K562 (cell line): ENCODE results near the gene TTC9B. TPM values are rescaled to one million over a fixed set of nuclear protein-coding genes. Genes with fewer than 3 reads are reported as not detected.

ENCODE experiments used
- ATAC-seq: fragments of 200-7000 bp; cut with Tn5 transposase; 3 replicates; pipeline ENCODE4 v1.9.1; 2020; ENCODE audit warnings: moderate library complexity
- BruUV-seq: library from RNA; stranded (reverse); fragments of 400-500 nt; replicated peaks from 2 replicates; lab custom pipeline; 2021; lab: Mats Ljungman, UMichigan
- CTCF ChIA-PET: fragments of 300-600 bp; formaldehyde crosslinking; extraction: SDS; loops from one replicate; lab custom pipeline; 2021; ENCODE audit warnings: low intra/inter-chr PET ratio; lab: Yijun Ruan, JAX
- POLR2A ChIA-PET: fragments of 300-600, 350-650 bp; sonication (Branson Sonifier 250); formaldehyde crosslinking; extraction: SDS; loops from one replicate; lab custom pipeline; 2021; ENCODE audit warnings: antibody characterized with exemption, inconsistent platforms; lab: Yijun Ruan, JAX
- DNase-seq, 4 experiments: peaks; one replicate each; pipeline versions ENCODE4 v3.0.0 to v3.0.0-alpha.2; 2011 to 2018; ENCODE audit warnings: low spot score in 3 of 4, mixed read lengths in 3 of 4; ENCODE audit errors: extremely low read depth in 1 of 4
- FAIRE-seq: peaks from 2 replicates; lab custom pipeline; 2011; peaks lifted over from hg19 to GRCh38; lab: Jason Lieb, UNC
- H2AFZ ChIP-seq: 2 replicates; pipeline ENCODE4 v1.6.0; 2011; ENCODE audit warnings: low read depth, low read length, control low read depth, inconsistent platforms
- H3K27ac ChIP-seq: fragments of 200-600 bp; 3 replicates; pipeline ENCODE4 v1.8.0; 2011; ENCODE audit warnings: low read depth, mild to moderate bottlenecking, control low read depth, inconsistent platforms, low read length, moderate library complexity, mixed read lengths; ENCODE audit errors: extremely low read depth
- H3K27me3 ChIP-seq, 2 experiments: fragments of 300-600 bp in 1 of 2; 2 replicates in 1 of 2; 3 replicates in 1 of 2; pipeline versions ENCODE4 v1.6.0 to v1.8.0; 2011; ENCODE audit warnings: inconsistent platforms in 2 of 2, low read length in 2 of 2, mild to moderate bottlenecking in 1 of 2, mixed read lengths in 1 of 2, moderate library complexity in 1 of 2; ENCODE audit not compliant: control insufficient read depth in 2 of 2, insufficient read depth in 2 of 2
- H3K36me3 ChIP-seq: fragments of 300-600 bp; 3 replicates; pipeline ENCODE4 v1.8.0; 2011; ENCODE audit warnings: mild to moderate bottlenecking, low read length, inconsistent platforms; ENCODE audit not compliant: control insufficient read depth, insufficient read depth
- H3K4me1 ChIP-seq, 2 experiments: fragments of 200-600 bp in 1 of 2; replicated peaks in 1 of 2; 2 replicates in 1 of 2; 3 replicates in 1 of 2; pipeline versions ENCODE4 v1.5.1 to v1.8.0; 2011; ENCODE audit warnings: inconsistent platforms in 2 of 2, low read length in 2 of 2, mild to moderate bottlenecking in 1 of 2, mixed read lengths in 1 of 2, moderate library complexity in 1 of 2; ENCODE audit not compliant: control insufficient read depth in 2 of 2, insufficient read depth in 2 of 2
- H3K4me2 ChIP-seq: 2 replicates; pipeline ENCODE4 v1.6.1; 2011; ENCODE audit warnings: low read length, control low read depth, inconsistent platforms, mixed read lengths; ENCODE audit not compliant: insufficient read depth
- H3K4me3 ChIP-seq: fragments of 200-600 bp; sonication (generic), shearing (Covaris generic); 2 replicates; pipeline ENCODE4 v1.5.1; 2016; ENCODE audit warnings: control low read depth, inconsistent platforms
- H3K79me2 ChIP-seq: fragments of 200-600 bp; 3 replicates; pipeline ENCODE4 v1.8.0; 2011; ENCODE audit warnings: low read length, inconsistent platforms; ENCODE audit not compliant: control insufficient read depth, insufficient read depth
- H3K9ac ChIP-seq, 2 experiments: 2 replicates each; pipeline versions ENCODE4 v1.6.0 to v1.6.1; 2011; ENCODE audit warnings: low read depth in 2 of 2, low read length in 2 of 2, control low read depth in 1 of 2, inconsistent platforms in 1 of 2, mild to moderate bottlenecking in 1 of 2, mixed read lengths in 1 of 2; ENCODE audit not compliant: insufficient read depth in 1 of 2
- H3K9me1 ChIP-seq: one replicate; pipeline ENCODE4 v1.6.0; 2011; ENCODE audit warnings: inconsistent platforms, mild to moderate bottlenecking, low read length, moderate library complexity; ENCODE audit not compliant: control insufficient read depth, insufficient read depth
- H3K9me3 ChIP-seq: replicated peaks from 2 replicates; pipeline ENCODE4 v1.5.1; 2011; ENCODE audit warnings: low read depth, low read length, inconsistent platforms; ENCODE audit not compliant: control insufficient read depth, insufficient read depth
- H4K20me1 ChIP-seq: replicated peaks from 2 replicates; pipeline ENCODE4 v1.6.1; 2011; ENCODE audit warnings: low read length, inconsistent platforms, mixed read lengths; ENCODE audit not compliant: control insufficient read depth, insufficient read depth
- GABPA ChIP-seq: fragments of 200-800 bp; sonication (Bioruptor generic); conservative IDR thresholded peaks from 2 replicates; pipeline ENCODE4 v1.6.1; 2016; ENCODE audit warnings: low read depth, missing genetic modification characterization, missing compliant biosample characterization
- MAZ ChIP-seq, 2 experiments: fragments of 450-650 bp in 1 of 2; sonication (generic) in 1 of 2; formaldehyde crosslinking; IDR thresholded peaks in 1 of 2; conservative IDR thresholded peaks in 1 of 2; 2 replicates each; pipeline versions ENCODE4 v1.4.0 to v1.5.0; 2020; ENCODE audit warnings: mild to moderate bottlenecking in 1 of 2, missing genetic modification reagents in 1 of 2
- MITF ChIP-seq: IDR thresholded peaks from 2 replicates; pipeline ENCODE4 v1.6.1; 2014; ENCODE audit warnings: antibody characterized with exemption
- MNT ChIP-seq, 2 experiments: fragments of 450-650 bp; conservative IDR thresholded peaks; 2 replicates each; pipeline ENCODE4 v1.6.1; 2017; ENCODE audit warnings: mild to moderate bottlenecking in 2 of 2, moderate library complexity in 2 of 2
- PHF8 ChIP-seq: fragments of 200-600 bp; sonication (generic); IDR thresholded peaks from 2 replicates; pipeline ENCODE4 v1.6.1; 2012; ENCODE audit warnings: mixed run types, mild to moderate bottlenecking, inconsistent platforms, low read length, moderate library complexity, borderline replicate concordance
- RB1 ChIP-seq: fragments of 450-650 bp; IDR thresholded peaks from 2 replicates; pipeline ENCODE4 v1.6.1; 2017; ENCODE audit warnings: low read depth, mild to moderate bottlenecking
- SP1 ChIP-seq: sonication (generic); formaldehyde crosslinking; IDR thresholded peaks from 2 replicates; pipeline ENCODE4 v1.8.1; 2022; ENCODE audit warnings: mild to moderate bottlenecking, missing genetic modification reagents
- ZNF12 ChIP-seq: sonication (generic); formaldehyde crosslinking; IDR thresholded peaks from 2 replicates; pipeline ENCODE4 v1.4.0; 2020; ENCODE audit warnings: mild to moderate bottlenecking, missing genetic modification reagents
- ZNF507 ChIP-seq: conservative IDR thresholded peaks from 2 replicates; pipeline ENCODE4 v1.6.1; 2017; ENCODE audit warnings: missing genetic modification characterization, missing compliant biosample characterization
- ZNF512 ChIP-seq: IDR thresholded peaks from 2 replicates; pipeline ENCODE4 v1.6.1; 2016; ENCODE audit warnings: missing genetic modification characterization, missing compliant biosample characterization
- WGBS: fragments of 100-300 bp; shearing (Covaris generic); methylation state at CpG from one replicate; pipeline ENCODE4 v1.1.6; 2016; ENCODE audit warnings: low coverage, mixed read lengths; ENCODE audit not compliant: insufficient coverage; ENCODE audit errors: missing lambda C conversion rate; 5-methylcytosine and 5-hydroxymethylcytosine counted together
- in situ Hi-C: fragments of 300-500 bp; cut with MboI; formaldehyde crosslinking; loops from 4 replicates; pipeline ENCODE4 v1.15.0; 2018; ENCODE audit warnings: inconsistent platforms, mixed read lengths
- intact Hi-C: fragments of 100-400 bp; cut with micrococcal nuclease; formaldehyde crosslinking; loops from 2 replicates; pipeline ENCODE4 v1.14.2; 2022
- polyA plus RNA-seq, 8 experiments: library from polyadenylated mRNA; depleted of rRNA in 4 of 8; stranded (reverse) in 5 of 8; unstranded in 3 of 8; fragments of >200 nt; fragmentation: Nextera tagmentation in 2 of 8; fragmentation: Illumina TruSeq in 1 of 8; extraction: Ambion mirVana in 2 of 8; extraction: Trizol in 1 of 8; gene quantifications; 2 replicates each; pipeline versions ENCODE4 v1.2.1 to v1.2.3, GENCODE V29; 2011 to 2014; ENCODE audit warnings: inconsistent platforms in 1 of 8, missing spikeins in 1 of 8
- total RNA-seq, 7 experiments: library from RNA; depleted of rRNA in 6 of 7; stranded (reverse); fragments of >200 nt in 6 of 7; fragmentation: Illumina TruSeq in 2 of 7; extraction: Trizol in 2 of 7; gene quantifications; 2 replicates each; pipeline versions ENCODE4 v1.2.1 to v1.2.3, GENCODE V29; 2011 to 2021; ENCODE audit warnings: low replicate concordance in 1 of 7
- TF ChIP-seq, protein P1 (sequence below): sonication (generic); formaldehyde crosslinking; IDR thresholded peaks from 2 replicates; pipeline ENCODE4 v1.8.1; 2023; ENCODE audit warnings: mild to moderate bottlenecking, missing genetic modification reagents

TTC9B gene
- total and polyA plus RNA-seq, 9 of the 15 experiments (the other 6 are each of a cell fraction or from before 2014, with no cell fraction given), result 0.06 to 0.14 TPM; not detected in 7

DNA sequence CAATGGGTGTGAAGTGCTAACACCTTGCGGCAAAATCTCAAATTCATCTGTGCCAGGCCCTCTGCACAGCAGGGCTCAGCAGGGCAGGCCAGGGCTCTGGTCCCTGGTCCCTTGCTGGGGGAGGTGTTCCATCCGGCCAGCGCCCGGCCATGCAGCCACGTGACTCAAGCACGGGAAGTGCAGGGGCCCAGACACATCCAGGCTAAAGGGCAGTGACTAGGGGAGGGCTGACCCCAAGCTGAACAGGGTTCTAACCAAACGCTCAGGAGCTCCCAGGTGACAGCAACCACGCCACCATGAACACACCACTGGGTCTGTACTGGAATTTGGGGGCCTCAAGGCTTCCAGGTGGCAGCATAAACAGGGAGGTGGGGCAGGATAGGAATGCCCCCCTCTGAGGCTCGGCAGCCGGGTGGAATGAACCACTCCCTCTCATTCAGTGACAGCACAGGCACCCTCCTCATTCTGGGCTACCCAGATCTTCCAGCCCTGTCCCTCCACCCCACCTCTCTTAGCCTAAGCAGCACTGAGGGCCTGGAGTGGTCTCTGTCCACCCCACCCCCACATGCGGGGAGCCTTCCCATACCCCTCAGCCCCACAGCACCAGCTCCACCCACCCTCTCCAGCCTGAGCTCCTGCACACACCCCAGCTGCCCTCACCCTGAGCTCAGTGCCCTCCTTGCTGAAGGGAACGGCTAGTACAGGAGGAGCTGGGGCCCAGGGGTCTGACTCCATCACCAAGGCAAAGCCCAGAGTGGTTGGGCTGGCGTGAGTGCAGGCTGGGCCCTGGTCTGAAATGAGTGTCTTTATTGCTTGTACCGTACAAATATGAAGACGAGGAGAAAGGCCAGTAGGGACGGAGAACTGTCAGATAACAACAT, 13.6 kb upstream of the TTC9B start (continued):
- TF ChIP-seq ZNF507 (tag), result no peak
- 0 out of 2 replicates have a peak, but pooled peaks have one; percentile 44 for TF ChIP-seq RB1
- peak; percentile 93 for TF ChIP-seq GABPA (tag)
- TF ChIP-seq PHF8, result peak; percentile 22; the same call in 1 of the 2 replicates
- peak in 1 of 2 experiments; percentile 38; a peak in 1 of 4 replicates for TF ChIP-seq MAZ (CRISPR knock-in tag; conservative IDR thresholded peaks at IDR 0.05 in 1 of 2, IDR thresholded peaks at IDR 0.05 in 1 of 2)
- peak; percentile 74 to 84 for TF ChIP-seq MNT (conservative IDR thresholded peaks at IDR 0.05)

DNA sequence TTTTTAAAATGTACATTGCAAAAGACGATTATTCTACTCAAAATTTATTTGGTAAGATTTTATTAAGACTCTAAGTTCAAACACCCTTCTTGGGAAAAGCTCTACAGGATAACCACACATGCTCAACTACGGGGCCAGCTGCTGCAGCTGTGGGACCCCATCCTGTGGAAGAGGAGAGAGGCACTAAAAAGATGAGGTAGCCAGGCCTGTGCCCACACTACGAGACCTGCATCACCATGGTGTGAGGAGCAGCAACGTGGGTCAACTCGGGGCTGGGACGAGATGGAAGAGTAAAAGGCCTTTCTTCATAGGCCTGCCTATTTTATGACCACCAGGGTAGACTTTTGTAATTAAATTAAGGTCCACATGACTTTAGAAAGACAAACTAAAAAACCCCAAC, 12.9 kb upstream of the TTC9B start:
- 85% methylated on average over 6 of the region's 6 CpGs for WGBS
- no peak overlapping the region for H3K4me3 ChIP-seq
- in situ Hi-C loops, result no loop called here
- no peaks in the 10 kb centered on the region for H4K20me1 ChIP-seq
- H3K9me1 ChIP-seq, result no peaks in the 10 kb centered on the region
- H3K9me3 ChIP-seq, result no peaks in the 10 kb centered on the region
- ChIA-PET CTCF (no interaction called here), POLR2A (interaction anchor here (0.6 to 2.0 kb wide), 3 partner anchors 11 to 56 kb away, joined by 3 to 7 read pairs (median 5); partner anchors contain the start of gene TTC9B)
- ATAC-seq (no peak), FAIRE-seq (no peak), DNase-seq (no peak)
- intact Hi-C loops, result loop anchor here (5.0 kb wide), 1 partner anchor 41 kb away; no protein-coding TSS in a partner anchor
- H3K9ac ChIP-seq, result no peak overlapping the region; a peak in 1 of 4 replicates
- peaks cover 25 to 61% of the 10 kb centered on the region in 2 experiments for H3K4me1 ChIP-seq
- H3K27me3 ChIP-seq, result no peaks in the 10 kb centered on the region
- no peaks in the 10 kb centered on the region for H3K79me2 ChIP-seq
- no TSS peak for BruUV-seq
- peak overlapping the region; percentile 37; the same call in 1 of the 2 replicates for H2AFZ ChIP-seq
- peaks cover 34% of the 10 kb centered on the region; the same call in 2 of the 3 replicates for H3K36me3 ChIP-seq
- 0 out of 3 replicates have a peak overlapping the region, but pooled peaks have one; percentile 6 for H3K27ac ChIP-seq
- peak overlapping the region; percentile 57; the same call in 1 of the 2 replicates for H3K4me2 ChIP-seq
- TF ChIP-seq ZNF512 (tag) (no peak), ZNF12 (CRISPR knock-in tag) (no peak), SP1 (CRISPR knock-in tag) (no peak), MITF (no peak)
- TF ChIP-seq, protein P1, sequence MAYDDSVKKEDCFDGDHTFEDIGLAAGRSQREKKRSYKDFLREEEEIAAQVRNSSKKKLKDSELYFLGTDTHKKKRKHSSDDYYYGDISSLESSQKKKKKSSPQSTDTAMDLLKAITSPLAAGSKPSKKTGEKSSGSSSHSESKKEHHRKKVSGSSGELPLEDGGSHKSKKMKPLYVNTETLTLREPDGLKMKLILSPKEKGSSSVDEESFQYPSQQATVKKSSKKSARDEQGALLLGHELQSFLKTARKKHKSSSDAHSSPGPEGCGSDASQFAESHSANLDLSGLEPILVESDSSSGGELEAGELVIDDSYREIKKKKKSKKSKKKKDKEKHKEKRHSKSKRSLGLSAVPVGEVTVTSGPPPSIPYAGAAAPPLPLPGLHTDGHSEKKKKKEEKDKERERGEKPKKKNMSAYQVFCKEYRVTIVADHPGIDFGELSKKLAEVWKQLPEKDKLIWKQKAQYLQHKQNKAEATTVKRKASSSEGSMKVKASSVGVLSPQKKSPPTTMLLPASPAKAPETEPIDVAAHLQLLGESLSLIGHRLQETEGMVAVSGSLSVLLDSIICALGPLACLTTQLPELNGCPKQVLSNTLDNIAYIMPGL (CRISPR knock-in tag), result no peak
